ENCODE data around the gene NIPBL. TPM values are rescaled to one million over a fixed set of nuclear protein-coding genes. Genes with fewer than 3 reads are reported as not detected.

NIPBL gene
- total and polyA plus RNA-seq, 2 donors (not counting 1 experiment from before 2014, with no cell fraction given): 30.8 to 34.2 TPM

DNA sequence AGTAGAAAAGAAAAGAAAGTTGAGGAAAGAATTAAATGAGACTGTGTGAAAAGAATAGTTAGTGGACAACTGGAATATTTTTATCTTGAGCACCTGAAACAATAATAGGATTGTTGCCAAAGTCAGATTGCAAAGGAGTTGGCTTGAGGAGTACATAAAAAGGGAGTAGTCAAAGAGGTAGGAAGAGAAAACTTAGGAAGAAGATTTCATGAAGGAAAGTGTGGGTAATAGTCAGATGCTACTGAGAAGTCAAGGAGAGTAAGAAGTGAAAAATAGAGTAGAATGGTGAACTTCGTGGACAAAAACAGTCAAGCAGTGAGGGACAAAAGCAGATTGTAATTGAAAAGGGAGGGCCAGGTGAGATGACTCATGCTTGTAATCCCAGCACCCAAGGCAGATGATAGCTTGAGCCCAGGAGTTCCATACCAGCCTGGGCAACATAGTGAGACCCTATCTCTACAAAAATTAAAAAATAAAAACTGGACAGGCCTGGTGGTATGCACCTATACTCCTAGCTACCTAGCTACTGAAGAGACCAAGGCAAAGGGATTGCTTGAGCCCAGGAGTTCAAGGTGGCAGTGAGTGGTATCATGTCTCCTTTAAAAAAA lies 178.9 kb downstream of the NIPBL start:
- H3K4me1 ChIP-seq (ENCODE audit: control insufficient read depth, extremely low read depth, insufficient read depth, low read length): no peaks in the 10 kb centered on the region
- no peak overlapping the region for H2AFZ ChIP-seq (ENCODE audit: low read length)
- H3K27ac ChIP-seq (ENCODE audit: insufficient read depth, low read length): no peak overlapping the region
- no peak for TF ChIP-seq EZH2 (IDR thresholded peaks at IDR 0.05; ENCODE audit: low read length, missing control alignments)
- TF ChIP-seq, protein P1, sequence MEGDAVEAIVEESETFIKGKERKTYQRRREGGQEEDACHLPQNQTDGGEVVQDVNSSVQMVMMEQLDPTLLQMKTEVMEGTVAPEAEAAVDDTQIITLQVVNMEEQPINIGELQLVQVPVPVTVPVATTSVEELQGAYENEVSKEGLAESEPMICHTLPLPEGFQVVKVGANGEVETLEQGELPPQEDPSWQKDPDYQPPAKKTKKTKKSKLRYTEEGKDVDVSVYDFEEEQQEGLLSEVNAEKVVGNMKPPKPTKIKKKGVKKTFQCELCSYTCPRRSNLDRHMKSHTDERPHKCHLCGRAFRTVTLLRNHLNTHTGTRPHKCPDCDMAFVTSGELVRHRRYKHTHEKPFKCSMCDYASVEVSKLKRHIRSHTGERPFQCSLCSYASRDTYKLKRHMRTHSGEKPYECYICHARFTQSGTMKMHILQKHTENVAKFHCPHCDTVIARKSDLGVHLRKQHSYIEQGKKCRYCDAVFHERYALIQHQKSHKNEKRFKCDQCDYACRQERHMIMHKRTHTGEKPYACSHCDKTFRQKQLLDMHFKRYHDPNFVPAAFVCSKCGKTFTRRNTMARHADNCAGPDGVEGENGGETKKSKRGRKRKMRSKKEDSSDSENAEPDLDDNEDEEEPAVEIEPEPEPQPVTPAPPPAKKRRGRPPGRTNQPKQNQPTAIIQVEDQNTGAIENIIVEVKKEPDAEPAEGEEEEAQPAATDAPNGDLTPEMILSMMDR (conservative IDR thresholded peaks at IDR 0.05 in 1 of 2, IDR thresholded peaks at IDR 0.05 in 1 of 2; ENCODE audit: low read depth in 1 of 2, low read length in 2 of 2): no peak
- H3K79me2 ChIP-seq (ENCODE audit: control insufficient read depth, insufficient read depth, low read length): no peaks in the 10 kb centered on the region
- H3K4me2 ChIP-seq (ENCODE audit: extremely low read depth, insufficient read depth, low read length): no peak overlapping the region
- no peak for DNase-seq (ENCODE audit: low read depth in 2 of 2)
- H3K9me3 ChIP-seq (ENCODE audit: control insufficient read depth, insufficient read depth, low read depth, low read length): no peaks in the 10 kb centered on the region
- H3K36me3 ChIP-seq (ENCODE audit: control insufficient read depth, insufficient read depth, low read length): peaks cover 2% of the 10 kb centered on the region
- H3K4me3 ChIP-seq (replicated peaks in 1 of 4; ENCODE audit: control extremely low read depth in 1 of 4, insufficient read depth in 1 of 4, low read depth in 3 of 4, low read length in 4 of 4): no peak overlapping the region
- H3K9ac ChIP-seq (ENCODE audit: insufficient read depth, low read length): no peak overlapping the region
- no peaks in the 10 kb centered on the region for H4K20me1 ChIP-seq (ENCODE audit: control insufficient read depth, extremely low read depth, insufficient read depth, low read length)
- no peaks in the 10 kb centered on the region for H3K27me3 ChIP-seq (ENCODE audit: control insufficient read depth, insufficient read depth, low read length)

DNA sequence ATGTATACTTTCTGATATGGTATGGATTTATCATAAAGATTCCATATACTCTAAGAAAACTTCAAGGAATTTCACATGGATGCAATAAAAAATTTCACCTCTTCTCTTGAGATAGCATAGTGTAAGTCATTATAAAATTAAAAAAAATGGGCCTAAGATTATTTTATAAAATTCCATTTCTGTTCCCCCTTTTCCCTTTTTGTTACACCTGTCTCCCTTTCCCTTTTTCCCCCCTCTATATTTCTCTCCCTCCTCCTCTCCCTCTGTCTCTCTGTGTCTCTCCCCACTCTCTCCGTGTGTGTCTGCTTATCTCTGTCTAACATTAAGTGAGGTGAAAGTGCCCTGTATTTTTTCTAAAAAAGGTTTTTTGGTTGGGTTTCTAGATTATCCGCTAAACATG lies 180.2 kb downstream of the NIPBL start:
- peaks cover 2% of the 10 kb centered on the region for H3K36me3 ChIP-seq (ENCODE audit: control insufficient read depth, insufficient read depth, low read length)

DNA sequence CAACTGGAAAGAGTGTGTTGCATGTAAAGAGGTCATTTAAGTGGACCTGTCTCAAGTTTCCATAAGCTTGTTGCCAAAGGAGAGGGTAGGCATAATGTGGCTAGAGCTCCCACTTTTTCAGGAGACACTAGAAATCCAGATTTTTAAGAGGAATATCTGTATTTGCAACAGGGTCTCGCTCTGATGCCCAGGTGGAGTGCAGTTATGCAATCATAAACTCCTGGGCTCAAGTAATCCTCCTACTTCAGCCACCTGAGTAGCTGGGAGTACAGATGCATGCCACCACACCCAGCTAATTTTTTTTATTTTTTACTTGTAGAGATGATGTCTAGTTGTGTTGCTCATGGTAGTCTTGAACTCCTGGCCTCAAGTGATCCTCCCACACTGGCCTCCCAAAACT lies 183.5 kb downstream of the NIPBL start:
- TF ChIP-seq, protein P1 (conservative IDR thresholded peaks at IDR 0.05 in 1 of 2, IDR thresholded peaks at IDR 0.05 in 1 of 2; ENCODE audit: low read depth in 1 of 2, low read length in 2 of 2): no peak
- no peak for TF ChIP-seq EZH2 (IDR thresholded peaks at IDR 0.05; ENCODE audit: low read length, missing control alignments)
- Histone ChIP-seq H3K27me3 (ENCODE audit: control insufficient read depth, insufficient read depth, low read length) (no peaks in the 10 kb centered on the region), H3K4me1 (ENCODE audit: control insufficient read depth, extremely low read depth, insufficient read depth, low read length) (no peaks in the 10 kb centered on the region), H3K9ac (ENCODE audit: insufficient read depth, low read length) (no peak overlapping the region), H3K4me2 (ENCODE audit: extremely low read depth, insufficient read depth, low read length) (no peak overlapping the region), H3K36me3 (ENCODE audit: control insufficient read depth, insufficient read depth, low read length) (peaks cover 3% of the 10 kb centered on the region), H3K9me3 (ENCODE audit: control insufficient read depth, insufficient read depth, low read depth, low read length) (no peaks in the 10 kb centered on the region), H3K27ac (ENCODE audit: insufficient read depth, low read length) (no peak overlapping the region), H3K79me2 (ENCODE audit: control insufficient read depth, insufficient read depth, low read length) (no peaks in the 10 kb centered on the region), H4K20me1 (ENCODE audit: control insufficient read depth, extremely low read depth, insufficient read depth, low read length) (no peaks in the 10 kb centered on the region), H2AFZ (ENCODE audit: low read length) (no peak overlapping the region), H3K4me3 (replicated peaks in 1 of 4; ENCODE audit: control extremely low read depth in 1 of 4, insufficient read depth in 1 of 4, low read depth in 3 of 4, low read length in 4 of 4) (no peak overlapping the region)
- DNase-seq (ENCODE audit: low read depth in 2 of 2): no peak

More for the DNA sequence above, 180.2 kb downstream of the NIPBL start:
- Histone ChIP-seq H3K79me2 (ENCODE audit: control insufficient read depth, insufficient read depth, low read length) (no peaks in the 10 kb centered on the region), H3K9ac (ENCODE audit: insufficient read depth, low read length) (no peak overlapping the region), H2AFZ (ENCODE audit: low read length) (no peak overlapping the region), H3K4me2 (ENCODE audit: extremely low read depth, insufficient read depth, low read length) (no peak overlapping the region), H3K27ac (ENCODE audit: insufficient read depth, low read length) (no peak overlapping the region), H4K20me1 (ENCODE audit: control insufficient read depth, extremely low read depth, insufficient read depth, low read length) (no peaks in the 10 kb centered on the region), H3K4me3 (replicated peaks in 1 of 4; ENCODE audit: control extremely low read depth in 1 of 4, insufficient read depth in 1 of 4, low read depth in 3 of 4, low read length in 4 of 4) (no peak overlapping the region), H3K27me3 (ENCODE audit: control insufficient read depth, insufficient read depth, low read length) (no peaks in the 10 kb centered on the region), H3K9me3 (ENCODE audit: control insufficient read depth, insufficient read depth, low read depth, low read length) (no peaks in the 10 kb centered on the region), H3K4me1 (ENCODE audit: control insufficient read depth, extremely low read depth, insufficient read depth, low read length) (no peaks in the 10 kb centered on the region)
- no peak for DNase-seq (ENCODE audit: low read depth in 2 of 2)
- no peak for TF ChIP-seq EZH2 (IDR thresholded peaks at IDR 0.05; ENCODE audit: low read length, missing control alignments)
- TF ChIP-seq, protein P1 (conservative IDR thresholded peaks at IDR 0.05 in 1 of 2, IDR thresholded peaks at IDR 0.05 in 1 of 2; ENCODE audit: low read depth in 1 of 2, low read length in 2 of 2): no peak
